HEK293 (cell line): Measurements from ENCODE around the gene PCDHA10.
"Not testable (repeated sequence)": the region's sequence is repeated elsewhere in the genome, so short reads cannot be mapped to it uniquely, and the experiment has no call there.

Experiments used
- CTCF ChIA-PET: fragments of 350-600 bp; formaldehyde crosslinking; extraction: SDS; loops from one replicate; lab custom pipeline; 2021; ENCODE audit warnings: antibody characterized with exemption; lab: Yijun Ruan, JAX
- POLR2A ChIA-PET: fragments of 300-600 bp; formaldehyde crosslinking; extraction: SDS; loops from one replicate; lab custom pipeline; 2020; ENCODE audit warnings: antibody characterized with exemption, inconsistent platforms; lab: Yijun Ruan, JAX
- H3K27ac ChIP-seq: fragments of 200-500 bp; sonication (Bioruptor generic); 2 replicates; pipeline ENCODE4 v1.5.1; 2014; ENCODE audit warnings: low read depth, low read length, control low read depth, inconsistent platforms; ENCODE audit errors: extremely low read depth
- H3K36me3 ChIP-seq, 2 experiments: fragments of 200-500 bp in 1 of 2; sonication (Bioruptor generic) in 1 of 2; 1 replicate in 1 of 2; 2 replicates in 1 of 2; pipeline ENCODE4 v1.5.1; 2014 to 2017; ENCODE audit warnings: inconsistent platforms in 2 of 2, low read length in 2 of 2; ENCODE audit not compliant: control insufficient read depth in 2 of 2, insufficient read depth in 1 of 2
- H3K4me1 ChIP-seq: fragments of 200-500 bp; sonication (Bioruptor generic); 2 replicates; pipeline ENCODE4 v1.5.1; 2014; ENCODE audit warnings: mild to moderate bottlenecking, low read length, inconsistent platforms; ENCODE audit not compliant: control insufficient read depth, insufficient read depth
- H3K4me3 ChIP-seq: 2 replicates; pipeline ENCODE4 v1.5.1; 2011; ENCODE audit warnings: low read depth, mild to moderate bottlenecking, control low read depth, low read length, moderate library complexity
- H3K9me3 ChIP-seq: fragments of 200-500 bp; sonication (Bioruptor generic); 2 replicates; pipeline ENCODE4 v1.5.1; 2014; ENCODE audit warnings: low read depth, low read length, inconsistent platforms; ENCODE audit not compliant: control insufficient read depth, insufficient read depth
- GLI4 ChIP-seq: fragments of 450-650 bp; formaldehyde crosslinking; IDR thresholded peaks from 2 replicates; pipeline ENCODE4 v1.5.1; 2016; ENCODE audit warnings: missing biosample characterization, missing genetic modification characterization
- GLIS1 ChIP-seq: fragments of 450-650 bp; formaldehyde crosslinking; IDR thresholded peaks from 2 replicates; pipeline ENCODE4 v1.5.1; 2016; ENCODE audit warnings: missing biosample characterization, missing genetic modification characterization
- HOXA7 ChIP-seq: sonication (generic); formaldehyde crosslinking; IDR thresholded peaks from 2 replicates; pipeline ENCODE4 v1.8.1; 2022; ENCODE audit warnings: missing genetic modification reagents, borderline replicate concordance
- IKZF3 ChIP-seq: fragments of 450-650 bp; IDR thresholded peaks from 2 replicates; pipeline ENCODE4 v1.5.0; 2018; ENCODE audit warnings: missing biosample characterization, mild to moderate bottlenecking, missing genetic modification characterization, moderate library complexity
- MYNN ChIP-seq: fragments of 450-650 bp; formaldehyde crosslinking; IDR thresholded peaks from 2 replicates; pipeline ENCODE4 v1.5.1; 2016; ENCODE audit warnings: missing biosample characterization, missing genetic modification characterization, borderline replicate concordance
- RBAK ChIP-seq: fragments of 450-650 bp; formaldehyde crosslinking; IDR thresholded peaks from 2 replicates; pipeline ENCODE4 v1.5.1; 2016; ENCODE audit warnings: missing biosample characterization, missing genetic modification characterization
- SCRT2 ChIP-seq: fragments of 450-650 bp; formaldehyde crosslinking; IDR thresholded peaks from 2 replicates; pipeline ENCODE4 v1.5.1; 2016; ENCODE audit warnings: missing biosample characterization, missing genetic modification characterization
- SP7 ChIP-seq: fragments of 450-650 bp; formaldehyde crosslinking; IDR thresholded peaks from 2 replicates; pipeline ENCODE4 v1.5.1; 2016; ENCODE audit warnings: missing biosample characterization, missing genetic modification characterization
- ZNF10 ChIP-seq: fragments of 450-650 bp; formaldehyde crosslinking; IDR thresholded peaks from 2 replicates; pipeline ENCODE4 v1.5.1; 2017; ENCODE audit warnings: missing biosample characterization, missing genetic modification characterization
- ZNF2 ChIP-seq: fragments of 450-650 bp; formaldehyde crosslinking; IDR thresholded peaks from 2 replicates; pipeline ENCODE4 v1.5.1; 2016; ENCODE audit warnings: missing biosample characterization, missing genetic modification characterization
- ZNF214 ChIP-seq: fragments of 450-650 bp; formaldehyde crosslinking; IDR thresholded peaks from 2 replicates; pipeline ENCODE4 v1.5.1; 2017; ENCODE audit warnings: missing biosample characterization, mild to moderate bottlenecking, missing genetic modification characterization, borderline replicate concordance
- ZNF26 ChIP-seq: fragments of 450-650 bp; formaldehyde crosslinking; IDR thresholded peaks from 2 replicates; pipeline ENCODE4 v1.5.1; 2016; ENCODE audit warnings: missing biosample characterization, missing genetic modification characterization
- ZNF335 ChIP-seq: fragments of 450-650 bp; formaldehyde crosslinking; conservative IDR thresholded peaks from 2 replicates; pipeline ENCODE4 v1.5.1; 2016; ENCODE audit warnings: missing biosample characterization, missing genetic modification characterization
- ZNF571 ChIP-seq: fragments of 450-650 bp; formaldehyde crosslinking; IDR thresholded peaks from 2 replicates; pipeline ENCODE4 v1.5.0; 2017; ENCODE audit warnings: missing biosample characterization, missing genetic modification characterization
- ZNF580 ChIP-seq: fragments of 450-650 bp; formaldehyde crosslinking; IDR thresholded peaks from 2 replicates; pipeline ENCODE4 v1.5.1; 2016; ENCODE audit warnings: missing biosample characterization, missing genetic modification characterization
- ZNF701 ChIP-seq: fragments of 450-650 bp; formaldehyde crosslinking; IDR thresholded peaks from 2 replicates; pipeline ENCODE4 v1.5.1; 2016; ENCODE audit warnings: missing biosample characterization, missing genetic modification characterization
- ZNF792 ChIP-seq: fragments of 450-650 bp; formaldehyde crosslinking; IDR thresholded peaks from 2 replicates; pipeline ENCODE4 v1.5.1; 2016; ENCODE audit warnings: missing biosample characterization, missing genetic modification characterization
- ZNF843 ChIP-seq: fragments of 450-650 bp; formaldehyde crosslinking; IDR thresholded peaks from 2 replicates; pipeline ENCODE4 v1.5.1; 2016; ENCODE audit warnings: missing biosample characterization, missing genetic modification characterization
- TF ChIP-seq, protein P1 (sequence below): fragments of 450-650 bp; formaldehyde crosslinking; IDR thresholded peaks from 2 replicates; pipeline ENCODE4 v1.5.1; 2016; ENCODE audit warnings: missing biosample characterization, missing genetic modification characterization
- TF ChIP-seq, protein P2 (sequence below): fragments of 450-650 bp; formaldehyde crosslinking; IDR thresholded peaks from 2 replicates; pipeline ENCODE4 v1.5.1; 2016; ENCODE audit warnings: missing biosample characterization, missing genetic modification characterization
- TF ChIP-seq, protein P3 (sequence below): fragments of 450-650 bp; formaldehyde crosslinking; IDR thresholded peaks from 2 replicates; pipeline ENCODE4 v1.5.1; 2016; ENCODE audit warnings: missing biosample characterization, missing genetic modification characterization

Gene PCDHA10

DNA sequence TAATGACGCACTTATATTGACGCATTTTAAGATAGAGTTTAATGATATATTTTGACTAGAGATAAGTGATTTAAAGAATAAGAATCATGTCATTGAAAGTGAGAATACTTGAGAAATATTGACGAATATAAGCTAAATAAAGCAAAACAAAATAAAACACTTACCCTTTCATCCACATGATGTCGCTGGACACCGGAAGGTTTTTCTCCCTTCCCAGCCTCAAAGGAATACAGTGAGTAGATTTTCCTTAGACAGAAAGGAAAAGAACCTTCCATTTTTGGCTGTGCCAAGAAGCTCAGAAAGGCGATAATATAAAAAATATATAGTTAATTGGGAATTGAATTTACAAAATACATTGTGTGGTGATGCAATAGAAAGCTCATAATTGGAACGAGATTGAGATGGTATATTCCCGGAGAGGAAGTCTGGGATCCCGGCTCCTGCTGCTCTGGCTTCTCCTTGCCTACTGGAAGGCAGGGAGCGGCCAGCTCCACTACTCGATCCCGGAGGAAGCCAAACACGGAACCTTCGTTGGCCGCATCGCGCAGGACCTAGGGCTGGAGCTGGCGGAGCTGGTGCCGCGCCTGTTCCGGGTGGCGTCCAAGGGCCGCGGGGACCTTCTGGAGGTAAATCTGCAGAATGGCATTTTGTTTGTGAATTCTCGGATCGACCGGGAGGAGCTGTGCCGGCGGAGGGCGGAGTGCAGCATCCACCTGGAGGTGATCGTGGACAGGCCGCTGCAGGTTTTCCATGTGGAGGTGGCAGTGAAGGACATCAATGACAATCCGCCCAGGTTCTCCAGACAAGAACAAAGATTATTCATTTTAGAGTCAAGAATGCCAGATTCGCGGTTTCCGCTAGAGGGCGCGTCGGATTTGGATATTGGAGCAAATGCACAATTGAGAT, 34.1 kb upstream of the PCDHA10 start, which contains the start of gene PCDHA5:
Gene PCDHA5, plus strand, starts transcription at position 239 of the 906 bp plus-strand sequence.
- H3K4me1 ChIP-seq: no peaks in the 10 kb centered on the region
- H3K9me3 ChIP-seq: no peaks in the 10 kb centered on the region
- H3K4me3 ChIP-seq: no peak within 1 kb of the TSS
- POLR2A ChIA-PET: no interaction called here
- TF ChIP-seq GLI4 (tag by site-specific recombination) (no peak), HOXA7 (CRISPR knock-in tag) (no peak), ZNF2 (tag by site-specific recombination) (0 out of 2 replicates have a peak, but pooled peaks have one; percentile 34)
- TF ChIP-seq, all 188 proteins: peak for 1
- CTCF ChIA-PET: interaction anchor here (0.6 to 2.3 kb wide), 18 partner anchors 12 to 1461 kb away, joined by 3 to 16 read pairs (median 4); partner anchors contain the start of gene PCDHA8
- H3K27ac ChIP-seq: no peak within 1 kb of the TSS
- H3K36me3 ChIP-seq: no peaks in the 10 kb centered on the region

DNA sequence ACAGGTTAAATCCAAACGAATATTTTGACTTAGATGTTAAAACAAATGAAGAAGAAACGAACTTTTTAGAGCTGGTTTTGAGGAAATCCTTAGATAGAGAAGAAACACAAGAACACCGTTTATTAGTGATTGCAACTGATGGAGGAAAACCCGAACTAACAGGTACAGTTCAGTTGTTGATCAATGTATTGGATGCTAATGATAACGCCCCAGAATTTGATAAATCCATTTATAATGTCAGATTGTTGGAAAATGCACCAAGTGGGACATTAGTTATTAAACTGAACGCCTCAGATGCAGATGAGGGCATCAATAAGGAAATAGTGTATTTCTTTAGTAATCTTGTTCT, 33.4 kb upstream of the PCDHA10 start:
- no peaks in the 10 kb centered on the region for H3K36me3 ChIP-seq
- POLR2A ChIA-PET: no interaction called here
- TF ChIP-seq ZNF10 (tag by site-specific recombination) (no peak), ZNF214 (tag by site-specific recombination) (no peak), ZNF335 (tag by site-specific recombination) (no peak), ZNF792 (tag by site-specific recombination) (no peak), ZNF701 (no peak), GLIS1 (tag by site-specific recombination) (no peak), MYNN (no peak), ZNF843 (tag by site-specific recombination) (no peak)
- TF ChIP-seq, protein P1, sequence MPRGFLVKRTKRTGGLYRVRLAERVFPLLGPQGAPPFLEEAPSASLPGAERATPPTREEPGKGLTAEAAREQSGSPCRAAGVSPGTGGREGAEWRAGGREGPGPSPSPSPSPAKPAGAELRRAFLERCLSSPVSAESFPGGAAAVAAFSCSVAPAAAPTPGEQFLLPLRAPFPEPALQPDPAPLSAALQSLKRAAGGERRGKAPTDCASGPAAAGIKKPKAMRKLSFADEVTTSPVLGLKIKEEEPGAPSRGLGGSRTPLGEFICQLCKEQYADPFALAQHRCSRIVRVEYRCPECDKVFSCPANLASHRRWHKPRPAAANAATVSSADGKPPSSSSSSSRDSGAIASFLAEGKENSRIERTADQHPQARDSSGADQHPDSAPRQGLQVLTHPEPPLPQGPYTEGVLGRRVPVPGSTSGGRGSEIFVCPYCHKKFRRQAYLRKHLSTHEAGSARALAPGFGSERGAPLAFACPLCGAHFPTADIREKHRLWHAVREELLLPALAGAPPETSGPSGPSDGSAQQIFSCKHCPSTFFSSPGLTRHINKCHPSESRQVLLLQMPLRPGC (tag by site-specific recombination): no peak
- TF ChIP-seq, all 188 proteins: peak for 0
- no peaks in the 10 kb centered on the region for H3K9me3 ChIP-seq
- H3K27ac ChIP-seq: no peak overlapping the region
- H3K4me3 ChIP-seq: no peak overlapping the region
- CTCF ChIA-PET: interaction anchor here (0.6 to 2.3 kb wide), 12 partner anchors 12 to 1461 kb away, joined by 3 to 16 read pairs (median 4); partner anchors contain the start of gene PCDHA8
- no peaks in the 10 kb centered on the region for H3K4me1 ChIP-seq

GRCh38 chr5:140822969-140823368, 32.7 kb upstream of the PCDHA10 start:
- CTCF ChIA-PET: interaction anchor here (0.6 kb wide), 1 partner anchor 257 kb away, joined by 3 read pairs; no protein-coding TSS in a partner anchor
- H3K36me3 ChIP-seq, H3K9me3 ChIP-seq, H3K4me3 ChIP-seq, H3K27ac ChIP-seq, H3K4me1 ChIP-seq, POLR2A ChIA-PET: not testable (repeated sequence)

- POLR2A ChIA-PET: no interaction called here
- Histone ChIP-seq H3K27ac (no peak overlapping the region), H3K9me3 (no peaks in the 10 kb centered on the region), H3K4me3 (no peak overlapping the region), H3K4me1 (no peaks in the 10 kb centered on the region), H3K36me3 (no peaks in the 10 kb centered on the region)
- CTCF ChIA-PET: no interaction called here
- no peak for TF ChIP-seq SCRT2 (tag by site-specific recombination)
- TF ChIP-seq ZNF580 (tag by site-specific recombination): no peak
- TF ChIP-seq, protein P2, sequence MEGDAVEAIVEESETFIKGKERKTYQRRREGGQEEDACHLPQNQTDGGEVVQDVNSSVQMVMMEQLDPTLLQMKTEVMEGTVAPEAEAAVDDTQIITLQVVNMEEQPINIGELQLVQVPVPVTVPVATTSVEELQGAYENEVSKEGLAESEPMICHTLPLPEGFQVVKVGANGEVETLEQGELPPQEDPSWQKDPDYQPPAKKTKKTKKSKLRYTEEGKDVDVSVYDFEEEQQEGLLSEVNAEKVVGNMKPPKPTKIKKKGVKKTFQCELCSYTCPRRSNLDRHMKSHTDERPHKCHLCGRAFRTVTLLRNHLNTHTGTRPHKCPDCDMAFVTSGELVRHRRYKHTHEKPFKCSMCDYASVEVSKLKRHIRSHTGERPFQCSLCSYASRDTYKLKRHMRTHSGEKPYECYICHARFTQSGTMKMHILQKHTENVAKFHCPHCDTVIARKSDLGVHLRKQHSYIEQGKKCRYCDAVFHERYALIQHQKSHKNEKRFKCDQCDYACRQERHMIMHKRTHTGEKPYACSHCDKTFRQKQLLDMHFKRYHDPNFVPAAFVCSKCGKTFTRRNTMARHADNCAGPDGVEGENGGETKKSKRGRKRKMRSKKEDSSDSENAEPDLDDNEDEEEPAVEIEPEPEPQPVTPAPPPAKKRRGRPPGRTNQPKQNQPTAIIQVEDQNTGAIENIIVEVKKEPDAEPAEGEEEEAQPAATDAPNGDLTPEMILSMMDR (tag by site-specific recombination): no peak
- no peak for TF ChIP-seq IKZF3 (tag by site-specific recombination)
- TF ChIP-seq, protein P3, sequence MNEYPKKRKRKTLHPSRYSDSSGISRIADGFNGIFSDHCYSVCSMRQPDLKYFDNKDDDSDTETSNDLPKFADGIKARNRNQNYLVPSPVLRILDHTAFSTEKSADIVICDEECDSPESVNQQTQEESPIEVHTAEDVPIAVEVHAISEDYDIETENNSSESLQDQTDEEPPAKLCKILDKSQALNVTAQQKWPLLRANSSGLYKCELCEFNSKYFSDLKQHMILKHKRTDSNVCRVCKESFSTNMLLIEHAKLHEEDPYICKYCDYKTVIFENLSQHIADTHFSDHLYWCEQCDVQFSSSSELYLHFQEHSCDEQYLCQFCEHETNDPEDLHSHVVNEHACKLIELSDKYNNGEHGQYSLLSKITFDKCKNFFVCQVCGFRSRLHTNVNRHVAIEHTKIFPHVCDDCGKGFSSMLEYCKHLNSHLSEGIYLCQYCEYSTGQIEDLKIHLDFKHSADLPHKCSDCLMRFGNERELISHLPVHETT (tag by site-specific recombination): no peak
- no peak for TF ChIP-seq SP7 (tag by site-specific recombination)
- no peak for TF ChIP-seq ZNF571
- no peak for TF ChIP-seq RBAK
- TF ChIP-seq ZNF26: no peak
- no peak for TF ChIP-seq HOXA7 (CRISPR knock-in tag)
These were observed 32.2 kb upstream of the PCDHA10 start for GRCh38 chr5:140823475-140823874.
